ENCODE data around the gene APCDD1L.
A peak's percentile ranks its signal among the peaks of the same experiment; 100 is the strongest.

Gene APCDD1L

DNA sequence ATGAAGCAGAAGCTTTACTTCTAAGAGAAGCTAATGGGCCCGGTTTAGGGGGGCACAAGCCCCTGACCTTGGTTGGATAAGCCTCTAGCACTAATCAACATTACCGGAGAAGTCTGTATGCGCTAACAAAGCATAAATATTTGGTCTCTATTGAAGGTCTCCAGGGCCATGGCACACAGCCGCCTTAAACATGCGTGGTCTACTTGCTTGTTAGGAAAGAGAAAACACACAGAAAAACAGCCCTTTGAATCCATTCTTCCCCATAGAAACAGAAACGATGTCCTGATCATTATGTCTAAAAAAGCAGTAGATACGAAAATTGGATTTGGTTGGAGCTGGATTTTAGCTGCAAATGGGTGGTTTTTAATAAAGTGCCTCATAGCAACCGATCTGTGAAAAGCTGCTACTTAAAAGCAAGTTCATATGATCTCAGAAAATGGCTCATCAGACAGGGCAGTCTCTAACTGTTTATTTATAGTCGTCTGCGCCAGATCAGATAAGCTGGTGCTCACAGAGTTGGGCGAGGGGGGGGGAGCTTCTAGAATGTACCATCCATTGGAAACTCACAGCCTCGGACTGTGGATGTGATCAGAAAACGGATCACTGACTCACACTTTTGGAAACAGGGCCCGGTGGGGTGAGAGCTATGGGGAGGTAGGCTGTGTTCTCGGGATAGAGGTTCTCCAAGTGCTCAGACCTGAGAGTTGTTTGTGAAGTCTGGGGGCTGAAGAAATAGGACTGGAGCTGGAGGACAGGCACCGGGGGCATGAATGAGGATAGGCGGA is 35.3 kb upstream of the APCDD1L start:
- Histone ChIP-seq H2BK15ac (ENCODE audit: low read length) (no peak overlapping the region), H4K8ac (ENCODE audit: low read depth, low read length) (no peak overlapping the region), H3K9ac (ENCODE audit: low read depth, low read length, poor library complexity) (no peak overlapping the region), H3K18ac (ENCODE audit: low read length) (no peak overlapping the region), H3K14ac (ENCODE audit: low read length) (no peak overlapping the region), H2BK120ac (ENCODE audit: low read depth, low read length) (no peak overlapping the region), H3K4me1 (ENCODE audit: control insufficient read depth in 2 of 2, insufficient read depth in 1 of 2, low read depth in 1 of 2, low read length in 2 of 2) (no peaks in the 10 kb centered on the region), H3K27me3 (ENCODE audit: control insufficient read depth in 3 of 3, insufficient read depth in 3 of 3, low read depth in 1 of 3, low read length in 3 of 3) (peaks cover 0 to 19% (median 0%) of the 10 kb centered on the region in 3 experiments), H2BK5ac (ENCODE audit: low read length) (no peak overlapping the region), H3K9me3 (replicated peaks in 1 of 2; ENCODE audit: control insufficient read depth in 2 of 2, insufficient read depth in 1 of 2, low read depth in 1 of 2, low read length in 2 of 2) (peaks cover 0 to 2% of the 10 kb centered on the region in 2 donors), H3K36me3 (replicated peaks in 1 of 2; ENCODE audit: control insufficient read depth in 2 of 2, insufficient read depth in 2 of 2, low read length in 2 of 2) (no peaks in the 10 kb centered on the region), H3K27ac (replicated peaks; ENCODE audit: low read length) (no peak overlapping the region), H3K4me3 (ENCODE audit: low read length in 2 of 2) (no peak overlapping the region), H2AFZ (ENCODE audit: low read length) (no peak overlapping the region), H2BK12ac (ENCODE audit: low read length) (no peak overlapping the region), H3K79me1 (ENCODE audit: low read depth, low read length) (no peaks in the 10 kb centered on the region), H2AK5ac (ENCODE audit: low read depth, low read length) (no peak overlapping the region), H3K4me2 (ENCODE audit: insufficient read depth, low read length, poor library complexity, severe bottlenecking) (no peak overlapping the region), H3K4ac (ENCODE audit: low read length) (no peak overlapping the region), H3K23ac (ENCODE audit: low read depth, low read length, poor library complexity) (no peak overlapping the region), H4K91ac (ENCODE audit: low read depth, low read length, poor library complexity) (no peak overlapping the region)
- WGBS, 2 donors (ENCODE audit: extremely low coverage in 2 of 2, insufficient read length in 2 of 2, insufficient replicate concordance in 1 of 2) = no CpG with 5 or more reads among the region's 17 CpGs
- DNase-seq (ENCODE audit: low spot score) = no peak

DNA sequence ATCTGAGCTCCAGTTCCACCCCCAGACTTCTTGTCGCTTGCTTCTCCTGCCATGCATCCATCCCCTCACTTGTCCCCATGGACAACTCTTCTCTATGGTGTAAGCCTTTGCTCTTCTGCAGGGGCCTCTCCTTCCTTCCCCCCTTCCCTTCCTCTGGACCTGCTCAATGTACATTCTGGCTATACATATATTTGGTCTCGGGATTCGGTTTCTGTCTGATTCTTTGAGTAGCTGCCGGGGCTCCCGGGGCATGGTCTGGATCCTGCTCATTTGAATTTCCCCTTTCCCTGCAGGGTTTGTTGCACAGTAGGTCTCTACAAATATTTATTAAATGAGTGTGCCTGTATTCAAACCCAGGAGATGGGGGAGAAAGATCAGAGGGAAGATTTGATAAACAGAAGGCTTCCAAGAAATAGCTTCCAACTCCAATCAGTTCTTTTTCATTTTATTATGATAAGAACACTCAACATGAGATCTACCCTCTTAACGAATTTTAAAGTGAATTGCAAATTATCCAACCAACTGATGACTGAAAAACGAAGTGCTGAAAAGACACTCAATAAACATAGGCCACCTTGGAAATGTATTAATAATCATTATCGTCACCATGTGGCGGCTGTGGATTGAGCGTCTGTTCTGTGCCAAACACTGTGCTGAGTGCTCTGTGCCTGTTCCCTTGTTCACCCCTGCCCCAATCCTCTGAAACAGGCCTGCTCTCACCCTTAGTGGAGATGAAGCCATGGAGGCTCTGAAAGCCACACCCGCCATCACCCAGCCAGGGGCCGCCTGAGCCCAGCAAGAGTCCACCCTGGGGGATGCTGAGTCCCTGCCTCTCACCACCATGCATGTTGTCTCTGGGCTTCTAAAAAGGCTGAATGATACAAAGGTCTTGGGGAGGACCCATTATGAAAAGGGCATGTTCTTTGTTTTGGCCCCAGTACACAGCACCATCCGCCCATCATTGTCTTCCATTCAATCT is 34.3 kb upstream of the APCDD1L start:
- no CpG with 5 or more reads among the region's 13 CpGs for WGBS, 2 donors (ENCODE audit: extremely low coverage in 2 of 2, insufficient read length in 2 of 2, insufficient replicate concordance in 1 of 2)

GRCh38 chr20:58547623-58548475 is 32.6 kb upstream of the APCDD1L start:
- Histone ChIP-seq H3K9ac (ENCODE audit: low read depth, low read length, poor library complexity) (no peak overlapping the region), H3K27ac (replicated peaks; ENCODE audit: low read length) (no peak overlapping the region)

More for the DNA sequence above, 34.3 kb upstream of the APCDD1L start:
- H3K27me3 ChIP-seq (ENCODE audit: control insufficient read depth in 3 of 3, insufficient read depth in 3 of 3, low read depth in 1 of 3, low read length in 3 of 3) = peaks cover 0 to 16% (median 0%) of the 10 kb centered on the region in 3 experiments
- H3K36me3 ChIP-seq (replicated peaks in 1 of 2; ENCODE audit: control insufficient read depth in 2 of 2, insufficient read depth in 2 of 2, low read length in 2 of 2) = no peaks in the 10 kb centered on the region
- H2BK5ac ChIP-seq (ENCODE audit: low read length) = no peak overlapping the region
- no peak overlapping the region for H3K27ac ChIP-seq (replicated peaks; ENCODE audit: low read length)
- no peak overlapping the region for H3K4me3 ChIP-seq (ENCODE audit: low read length in 2 of 2)
- H4K91ac ChIP-seq (ENCODE audit: low read depth, low read length, poor library complexity) = no peak overlapping the region
- no peak overlapping the region for H2BK12ac ChIP-seq (ENCODE audit: low read length)
- H2BK15ac ChIP-seq (ENCODE audit: low read length) = peak overlapping the region; percentile 30
- H3K14ac ChIP-seq (ENCODE audit: low read length) = no peak overlapping the region
- H3K4me1 ChIP-seq (ENCODE audit: control insufficient read depth in 2 of 2, insufficient read depth in 1 of 2, low read depth in 1 of 2, low read length in 2 of 2) = no peaks in the 10 kb centered on the region
- H3K18ac ChIP-seq (ENCODE audit: low read length) = no peak overlapping the region
- no peaks in the 10 kb centered on the region for H3K79me1 ChIP-seq (ENCODE audit: low read depth, low read length)
- H2AFZ ChIP-seq (ENCODE audit: low read length) = no peak overlapping the region
- H3K9me3 ChIP-seq (replicated peaks in 1 of 2; ENCODE audit: control insufficient read depth in 2 of 2, insufficient read depth in 1 of 2, low read depth in 1 of 2, low read length in 2 of 2) = peaks cover 0 to 2% of the 10 kb centered on the region in 2 donors
- no peak overlapping the region for H3K4me2 ChIP-seq (ENCODE audit: insufficient read depth, low read length, poor library complexity, severe bottlenecking)
- no peak for DNase-seq (ENCODE audit: low spot score)
- H2BK120ac ChIP-seq (ENCODE audit: low read depth, low read length) = no peak overlapping the region
- no peak overlapping the region for H3K4ac ChIP-seq (ENCODE audit: low read length)
- H4K8ac ChIP-seq (ENCODE audit: low read depth, low read length) = no peak overlapping the region
- no peak overlapping the region for H3K23ac ChIP-seq (ENCODE audit: low read depth, low read length, poor library complexity)
- no peak overlapping the region for H2AK5ac ChIP-seq (ENCODE audit: low read depth, low read length)
- no peak overlapping the region for H3K9ac ChIP-seq (ENCODE audit: low read depth, low read length, poor library complexity)

More at GRCh38 chr20:58547623-58548475, 32.6 kb upstream of the APCDD1L start:
- H3K4me2 ChIP-seq (ENCODE audit: insufficient read depth, low read length, poor library complexity, severe bottlenecking) = no peak overlapping the region
- peaks cover 0 to 2% of the 10 kb centered on the region in 2 donors for H3K9me3 ChIP-seq (replicated peaks in 1 of 2; ENCODE audit: control insufficient read depth in 2 of 2, insufficient read depth in 1 of 2, low read depth in 1 of 2, low read length in 2 of 2)
- H4K8ac ChIP-seq (ENCODE audit: low read depth, low read length) = no peak overlapping the region
- no peak overlapping the region for H3K4me3 ChIP-seq (ENCODE audit: low read length in 2 of 2)
- no peak overlapping the region for H2BK15ac ChIP-seq (ENCODE audit: low read length)
- WGBS, 2 donors (ENCODE audit: extremely low coverage in 2 of 2, insufficient read length in 2 of 2, insufficient replicate concordance in 1 of 2) = no CpG with 5 or more reads among the region's 11 CpGs
- no peak overlapping the region for H3K14ac ChIP-seq (ENCODE audit: low read length)
- H3K27me3 ChIP-seq (ENCODE audit: control insufficient read depth in 3 of 3, insufficient read depth in 3 of 3, low read depth in 1 of 3, low read length in 3 of 3) = peaks cover 0 to 6% (median 0%) of the 10 kb centered on the region in 3 experiments
- no peak overlapping the region for H2AFZ ChIP-seq (ENCODE audit: low read length)
- H2AK5ac ChIP-seq (ENCODE audit: low read depth, low read length) = no peak overlapping the region
- H2BK12ac ChIP-seq (ENCODE audit: low read length) = no peak overlapping the region
- H3K23ac ChIP-seq (ENCODE audit: low read depth, low read length, poor library complexity) = no peak overlapping the region
- no peaks in the 10 kb centered on the region for H3K79me1 ChIP-seq (ENCODE audit: low read depth, low read length)
- H4K91ac ChIP-seq (ENCODE audit: low read depth, low read length, poor library complexity) = no peak overlapping the region
- no peaks in the 10 kb centered on the region for H3K4me1 ChIP-seq (ENCODE audit: control insufficient read depth in 2 of 2, insufficient read depth in 1 of 2, low read depth in 1 of 2, low read length in 2 of 2)
- no peak overlapping the region for H3K18ac ChIP-seq (ENCODE audit: low read length)
- H2BK120ac ChIP-seq (ENCODE audit: low read depth, low read length) = no peak overlapping the region
- H3K4ac ChIP-seq (ENCODE audit: low read length) = no peak overlapping the region
- no peaks in the 10 kb centered on the region for H3K36me3 ChIP-seq (replicated peaks in 1 of 2; ENCODE audit: control insufficient read depth in 2 of 2, insufficient read depth in 2 of 2, low read length in 2 of 2)
- no peak for DNase-seq (ENCODE audit: low spot score)
- H2BK5ac ChIP-seq (ENCODE audit: low read length) = no peak overlapping the region
